H1 (cell line): Measurements from ENCODE around the gene PRG3. TPM values are rescaled to one million over a fixed set of nuclear protein-coding genes. Genes with fewer than 3 reads are reported as not detected.

Experiments
- CTCF ChIA-PET: fragments of 300-600 bp; sonication (Branson Sonifier 250); formaldehyde crosslinking; loops from one replicate; lab custom pipeline; 2021; ENCODE audit not compliant: partially characterized antibody; lab: Charles Lee
- POLR2A ChIA-PET: fragments of 300-600 bp; sonication (Branson Sonifier 250); formaldehyde crosslinking; loops from one replicate; lab custom pipeline; 2021; ENCODE audit warnings: inconsistent platforms; ENCODE audit not compliant: partially characterized antibody; lab: Charles Lee
- DNase-seq, 2 experiments: peaks; one replicate each; pipeline versions ENCODE4 v3.0.0 to v3.0.0-alpha.2; 2010 to 2022; ENCODE audit warnings: low spot score in 2 of 2, low read depth in 1 of 2, mixed read lengths in 1 of 2
- FAIRE-seq: peaks from 2 replicates; lab custom pipeline; 2011; peaks lifted over from hg19 to GRCh38; lab: Jason Lieb, UNC
- H2AFZ ChIP-seq: 2 replicates; pipeline ENCODE4 v1.8.1; 2012; ENCODE audit warnings: low read length, inconsistent platforms
- H2AK5ac ChIP-seq: 2 replicates; pipeline ENCODE4 v1.6.1; 2013; ENCODE audit warnings: low read depth, low read length
- H2BK120ac ChIP-seq: replicated peaks from 2 replicates; pipeline ENCODE3; 2013; ENCODE audit warnings: low read depth, low read length, inconsistent platforms
- H2BK12ac ChIP-seq: 2 replicates; pipeline ENCODE4 v1.6.1; 2013; ENCODE audit warnings: low read depth, low read length
- H2BK15ac ChIP-seq: 2 replicates; pipeline ENCODE4 v1.6.1; 2013; ENCODE audit warnings: low read length
- H2BK20ac ChIP-seq: 2 replicates; pipeline ENCODE4 v1.6.1; 2013; ENCODE audit warnings: low read length
- H2BK5ac ChIP-seq: 2 replicates; pipeline ENCODE4 v1.6.1; 2013; ENCODE audit warnings: low read depth, low read length
- H3K14ac ChIP-seq: 2 replicates; pipeline ENCODE4 v1.6.1; 2013; ENCODE audit warnings: inconsistent platforms; ENCODE audit not compliant: insufficient read length
- H3K18ac ChIP-seq: 2 replicates; pipeline ENCODE4 v1.6.1; 2013; ENCODE audit warnings: low read length; ENCODE audit errors: extremely low read depth
- H3K23ac ChIP-seq: 2 replicates; pipeline ENCODE4 v1.6.1; 2013; ENCODE audit warnings: inconsistent platforms; ENCODE audit not compliant: insufficient read length
- H3K23me2 ChIP-seq: 2 replicates; pipeline ENCODE4 v1.6.1; 2013; ENCODE audit warnings: low read depth, low read length
- H3K27ac ChIP-seq: 2 replicates; pipeline ENCODE4 v1.6.1; 2011; ENCODE audit warnings: low read depth, low read length, inconsistent platforms
- H3K27me3 ChIP-seq, 4 experiments: replicated peaks in 1 of 4; 1 replicate in 1 of 4; 2 replicates in 3 of 4; pipeline versions ENCODE4 v1.6.1 to v1.8.1; 2011 to 2013; ENCODE audit warnings: low read length in 3 of 4, mild to moderate bottlenecking in 3 of 4, inconsistent platforms in 2 of 4, mixed read lengths in 2 of 4, moderate library complexity in 1 of 4; ENCODE audit not compliant: control insufficient read depth in 3 of 4, insufficient read depth in 3 of 4; ENCODE audit errors: extremely low read depth in 1 of 4
- H3K36me3 ChIP-seq, 4 experiments: 2 replicates each; pipeline versions ENCODE4 v1.6.1 to v1.8.1; 2011 to 2013; ENCODE audit warnings: mild to moderate bottlenecking in 4 of 4, low read length in 3 of 4, moderate library complexity in 2 of 4, control low read depth in 1 of 4, inconsistent platforms in 1 of 4; ENCODE audit not compliant: insufficient read depth in 4 of 4, control insufficient read depth in 2 of 4
- H3K4ac ChIP-seq: replicated peaks from 2 replicates; pipeline ENCODE3; 2013; ENCODE audit warnings: low read length, low read depth, mixed read lengths, inconsistent platforms; ENCODE audit not compliant: insufficient read length
- H3K4me1 ChIP-seq, 4 experiments: replicated peaks in 1 of 4; 1 replicate in 1 of 4; 2 replicates in 3 of 4; pipeline versions ENCODE4 v1.6.1 to v1.8.1; 2011 to 2013; ENCODE audit warnings: low read length in 3 of 4, inconsistent platforms in 2 of 4, mixed read lengths in 1 of 4; ENCODE audit not compliant: insufficient read depth in 4 of 4, control insufficient read depth in 3 of 4
- H3K4me2 ChIP-seq, 2 experiments: 2 replicates each; pipeline versions ENCODE4 v1.6.1 to v1.8.1; 2011 to 2013; ENCODE audit warnings: low read depth in 2 of 2, low read length in 2 of 2, control low read depth in 1 of 2, inconsistent platforms in 1 of 2, mild to moderate bottlenecking in 1 of 2; ENCODE audit not compliant: insufficient read depth in 1 of 2
- H3K4me3 ChIP-seq, 4 experiments: fragments of 200-600, 300-600 bp in 1 of 4; sonication (generic), shearing (Covaris generic), sonication (Bioruptor Twin) in 1 of 4; 2 replicates each; pipeline versions ENCODE4 v1.5.1 to v1.8.1; 2011 to 2016; ENCODE audit warnings: low read length in 4 of 4, low read depth in 3 of 4, control low read depth in 2 of 4, inconsistent platforms in 2 of 4, mild to moderate bottlenecking in 2 of 4, mixed read lengths in 1 of 4, moderate library complexity in 1 of 4; ENCODE audit not compliant: insufficient read depth in 2 of 4; ENCODE audit errors: extremely low read depth in 1 of 4
- H3K56ac ChIP-seq: replicated peaks from 2 replicates; pipeline ENCODE3; 2013; ENCODE audit warnings: low read depth, mild to moderate bottlenecking, mixed read lengths, low read length, inconsistent platforms; ENCODE audit not compliant: insufficient read length
- H3K79me1 ChIP-seq: 2 replicates; pipeline ENCODE4 v1.6.1; 2013; ENCODE audit warnings: low read depth, low read length, control low read depth
- H3K79me2 ChIP-seq, 2 experiments: 2 replicates each; pipeline versions ENCODE4 v1.6.1 to v1.8.1; 2012 to 2013; ENCODE audit warnings: low read length in 2 of 2, mild to moderate bottlenecking in 2 of 2, inconsistent platforms in 1 of 2; ENCODE audit not compliant: insufficient read depth in 2 of 2, control insufficient read depth in 1 of 2
- H3K9ac ChIP-seq, 4 experiments: replicated peaks in 1 of 4; 1 replicate in 1 of 4; 2 replicates in 3 of 4; pipeline versions ENCODE4 v1.6.1 to v1.8.1; 2011 to 2013; ENCODE audit warnings: low read depth in 3 of 4, low read length in 3 of 4, control low read depth in 2 of 4, mild to moderate bottlenecking in 2 of 4, moderate library complexity in 2 of 4, inconsistent platforms in 1 of 4; ENCODE audit errors: extremely low read depth in 1 of 4
- H3K9me3 ChIP-seq, 2 experiments: 2 replicates each; pipeline versions ENCODE4 v1.6.1 to v1.8.1; 2012 to 2013; ENCODE audit warnings: mild to moderate bottlenecking in 2 of 2, moderate library complexity in 2 of 2, control low read depth in 1 of 2, inconsistent platforms in 1 of 2, low read depth in 1 of 2, low read length in 1 of 2, mixed read lengths in 1 of 2; ENCODE audit not compliant: insufficient read depth in 2 of 2
- H4K20me1 ChIP-seq, 2 experiments: replicated peaks in 1 of 2; 2 replicates each; pipeline versions ENCODE3 to v1.8.1; 2011 to 2013; ENCODE audit warnings: inconsistent platforms in 2 of 2, low read length in 2 of 2, mild to moderate bottlenecking in 1 of 2; ENCODE audit not compliant: insufficient read depth in 2 of 2, control insufficient read depth in 1 of 2
- H4K5ac ChIP-seq: 2 replicates; pipeline ENCODE4 v1.6.1; 2013; ENCODE audit warnings: low read length, low read depth, mixed read lengths, inconsistent platforms; ENCODE audit not compliant: insufficient read length
- H4K8ac ChIP-seq: 2 replicates; pipeline ENCODE4 v1.8.0; 2013; ENCODE audit warnings: mild to moderate bottlenecking, moderate library complexity, low read length, inconsistent platforms; ENCODE audit not compliant: insufficient read depth; ENCODE audit errors: extremely low read depth
- H4K91ac ChIP-seq: replicated peaks from 2 replicates; pipeline ENCODE3; 2013; ENCODE audit warnings: low read length, mixed read lengths, inconsistent platforms; ENCODE audit not compliant: insufficient read length
- EZH2 ChIP-seq: fragments of 200-600 bp; sonication (generic); IDR thresholded peaks from 2 replicates; pipeline ENCODE4 v1.7.1; 2012; ENCODE audit warnings: low read depth, mild to moderate bottlenecking, moderate library complexity, low read length, inconsistent platforms; ENCODE audit not compliant: severe bottlenecking
- JUND ChIP-seq: IDR thresholded peaks from 2 replicates; pipeline ENCODE4 v1.6.1; 2011; ENCODE audit warnings: mild to moderate bottlenecking, improper control_type of control experiment, low read length
- KDM5A ChIP-seq: fragments of 200-600 bp; IDR thresholded peaks from 2 replicates; pipeline ENCODE4 v1.7.1; 2012; ENCODE audit warnings: mild to moderate bottlenecking, low read length, inconsistent platforms, mixed read lengths
- PHF8 ChIP-seq: fragments of 200-600 bp; sonication (generic); conservative IDR thresholded peaks from 2 replicates; pipeline ENCODE4 v1.7.1; 2012; ENCODE audit warnings: low read depth, mild to moderate bottlenecking, inconsistent platforms, low read length, moderate library complexity
- RXRA ChIP-seq: IDR thresholded peaks from 2 replicates; pipeline ENCODE4 v1.6.1; 2011; ENCODE audit warnings: low read depth, mild to moderate bottlenecking, low read length, moderate library complexity; ENCODE audit not compliant: insufficient read depth
- SP1 ChIP-seq: IDR thresholded peaks from 2 replicates; pipeline ENCODE4 v1.6.1; 2011; ENCODE audit warnings: low read depth, low read length
- TAF7 ChIP-seq: optimal IDR thresholded peaks from 2 replicates; pipeline ENCODE3; 2011; ENCODE audit warnings: low read depth, mild to moderate bottlenecking, inconsistent platforms, low read length, moderate library complexity, borderline replicate concordance
- TBP ChIP-seq: IDR thresholded peaks from 2 replicates; pipeline ENCODE4 v1.6.1; 2011; ENCODE audit warnings: low read depth, low read length, improper control_type of control experiment
- WGBS, 2 experiments: shearing (Covaris generic) in 1 of 2; methylation state at CpG; one replicate each; pipeline versions ENCODE4 v1.1.6 to v1.1.7; 2013 to 2015; ENCODE audit warnings: low lambda C conversion rate in 2 of 2, mixed read lengths in 2 of 2, inconsistent platforms in 1 of 2, low coverage in 1 of 2, missing lambda C conversion rate in 1 of 2; ENCODE audit not compliant: insufficient replicate concordance in 2 of 2, insufficient coverage in 1 of 2, insufficient read length in 1 of 2; ENCODE audit errors: extremely low coverage in 1 of 2, missing lambda C conversion rate in 1 of 2; 5-methylcytosine and 5-hydroxymethylcytosine counted together
- polyA plus RNA-seq, 7 experiments: library from polyadenylated mRNA; depleted of rRNA in 3 of 7; stranded (reverse) in 5 of 7; unstranded in 2 of 7; fragments of >200 nt in 5 of 7; fragments of 200-250 nt in 2 of 7; gene quantifications; 1 replicate in 5 of 7; 2 replicates in 1 of 7; 4 replicates in 1 of 7; pipeline versions ENCODE4 v1.2.1 to v1.2.3, GENCODE V29; 2011 to 2013; ENCODE audit warnings: missing spikeins in 2 of 7, mixed read lengths in 2 of 7
- total RNA-seq: library from RNA; stranded (reverse); fragmentation: NEBNext Ultra II Directional; extraction: Animal tissue kit (Norgen Biotek cat#: 25700); gene quantifications from 2 replicates; pipeline ENCODE4 v1.2.1, GENCODE V29; 2021

Gene PRG3
- total and polyA plus RNA-seq, 2 of the 8 experiments (the other 6 are each of a cell fraction or from before 2014, with no cell fraction given), result not detected

DNA sequence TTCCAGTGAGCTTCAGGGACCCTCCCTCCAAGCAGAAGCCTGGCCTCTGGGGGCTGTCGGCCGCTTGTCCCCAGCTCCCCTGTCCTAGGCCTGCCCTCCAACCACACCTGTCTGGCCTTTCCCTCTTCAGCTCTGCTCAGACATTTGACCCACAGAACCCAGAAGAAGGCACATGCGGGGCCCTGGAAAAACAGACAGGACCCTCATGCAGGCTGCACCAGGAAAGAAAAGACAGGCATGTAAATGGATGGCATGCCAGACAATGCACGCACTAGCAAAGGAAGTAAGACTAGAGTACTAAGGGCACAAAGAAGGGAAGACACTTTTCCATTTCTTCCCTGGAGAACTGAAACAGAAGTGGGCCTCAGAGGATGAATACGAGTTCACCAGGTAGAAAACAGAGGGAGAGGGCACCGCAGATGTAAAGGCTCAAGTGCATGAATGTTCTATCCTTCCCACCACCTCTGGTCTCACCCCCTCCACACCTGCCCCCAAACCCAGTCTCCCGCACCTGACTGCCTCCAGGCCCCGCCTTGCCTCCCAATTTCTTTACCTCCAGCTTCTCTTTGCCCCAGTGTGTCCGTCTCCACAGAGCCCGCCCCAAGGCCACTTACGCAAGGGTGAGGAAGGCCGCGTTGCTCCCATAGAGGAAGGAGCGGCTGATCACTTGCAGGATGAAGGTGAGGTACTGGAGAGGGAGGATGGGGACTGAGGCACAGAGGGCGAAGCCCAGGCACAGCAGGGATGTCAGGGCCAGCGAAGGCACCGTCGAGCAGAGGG lies 28.6 kb upstream of the PRG3 start:
- H2BK15ac ChIP-seq, result no peak overlapping the region
- no peak for TF ChIP-seq JUND
- TF ChIP-seq SP1, result no peak
- no peak for TF ChIP-seq KDM5A
- no peak for TF ChIP-seq RXRA
- TF ChIP-seq TAF7, result no peak
- no peak for TF ChIP-seq TBP
- no peak for TF ChIP-seq EZH2
- TF ChIP-seq PHF8, result no peak
- H3K27ac ChIP-seq, result no peak overlapping the region
- no peak overlapping the region for H2BK20ac ChIP-seq
- H3K9me3 ChIP-seq, result no peaks in the 10 kb centered on the region
- no peak overlapping the region for H2AFZ ChIP-seq
- H2BK12ac ChIP-seq, result no peak overlapping the region
- no peak overlapping the region for H4K8ac ChIP-seq
- no peak overlapping the region for H4K91ac ChIP-seq
- H4K20me1 ChIP-seq, result peaks cover 0 to 4% of the 10 kb centered on the region in 2 experiments
- DNase-seq (no peak), FAIRE-seq (no peak)
- H2AK5ac ChIP-seq, result no peak overlapping the region
- no peaks in the 10 kb centered on the region for H3K23me2 ChIP-seq
- H2BK5ac ChIP-seq, result no peak overlapping the region
- no peaks in the 10 kb centered on the region; the same call in 1 of the 2 replicates for H3K79me1 ChIP-seq
- no peak overlapping the region for H3K9ac ChIP-seq
- no peaks in the 10 kb centered on the region for H3K27me3 ChIP-seq
- H2BK120ac ChIP-seq, result no peak overlapping the region
- H3K56ac ChIP-seq, result no peak overlapping the region
- no peak overlapping the region for H3K4me3 ChIP-seq
- no peak overlapping the region for H3K14ac ChIP-seq
- no peak overlapping the region for H3K4me2 ChIP-seq
- H3K36me3 ChIP-seq, result peaks cover 7 to 40% (median 27%) of the 10 kb centered on the region in 4 experiments; a peak in 6 of 8 replicates
- no peak overlapping the region for H3K23ac ChIP-seq
- POLR2A ChIA-PET, result interaction anchor here (1.7 kb wide), 1 partner anchor 240 kb away, joined by 3 read pairs; the partner anchor contains the start of gene YPEL4
- CTCF ChIA-PET, result interaction anchor here (1.4 kb wide), 2 partner anchors 64 to 84 kb away, joined by 4 to 6 read pairs; no protein-coding TSS in a partner anchor
- H3K4me1 ChIP-seq, result no peaks in the 10 kb centered on the region
- H3K79me2 ChIP-seq, result no peaks in the 10 kb centered on the region
- WGBS, 2 experiments, result 89% methylated on average over 18 of the region's 18 CpGs; no CpG with 5 or more reads in 1 of the 2 experiments
- H4K5ac ChIP-seq, result no peak overlapping the region
- no peak overlapping the region for H3K18ac ChIP-seq
- no peak overlapping the region for H3K4ac ChIP-seq
